ENCODE measurements around the gene MRLN.

Gene MRLN

GRCh38 chr10:59695637-59696036 is 57.6 kb downstream of the MRLN start:
- no peak for DNase-seq (ENCODE audit: low read depth)
- no peak overlapping the region for H3K4me3 ChIP-seq (ENCODE audit: low read depth, low read length)
- no peak for TF ChIP-seq POLR2A (IDR thresholded peaks at IDR 0.05; ENCODE audit: extremely low read depth, insufficient read length)
- TF ChIP-seq CTCF (IDR thresholded peaks at IDR 0.05; ENCODE audit: low read depth, low read length), result no peak
- no peak for TF ChIP-seq MAX (IDR thresholded peaks at IDR 0.05; ENCODE audit: low read depth, low read length)
- TF ChIP-seq MYC (IDR thresholded peaks at IDR 0.05; ENCODE audit: low read depth, low read length), result no peak

- H3K4me3 ChIP-seq (ENCODE audit: low read depth, low read length), result no peak overlapping the region
- DNase-seq (ENCODE audit: low read depth), result no peak
- TF ChIP-seq MYC (IDR thresholded peaks at IDR 0.05; ENCODE audit: low read depth, low read length) (no peak), POLR2A (IDR thresholded peaks at IDR 0.05; ENCODE audit: extremely low read depth, insufficient read length) (no peak), CTCF (IDR thresholded peaks at IDR 0.05; ENCODE audit: low read depth, low read length) (no peak)
Measured at GRCh38 chr10:59694936-59695335, 58.3 kb downstream of the MRLN start.

- TF ChIP-seq MYC (IDR thresholded peaks at IDR 0.05; ENCODE audit: low read depth, low read length) (no peak), CTCF (IDR thresholded peaks at IDR 0.05; ENCODE audit: low read depth, low read length) (no peak), MAX (IDR thresholded peaks at IDR 0.05; ENCODE audit: low read depth, low read length) (no peak)
- H3K4me3 ChIP-seq (ENCODE audit: low read depth, low read length), result no peak overlapping the region
- no peak for DNase-seq (ENCODE audit: low read depth)
Measured at GRCh38 chr10:59692113-59692512, 61.1 kb downstream of the MRLN start.

- DNase-seq (ENCODE audit: low read depth), result peak; percentile 37
- TF ChIP-seq MAX (IDR thresholded peaks at IDR 0.05; ENCODE audit: low read depth, low read length) (no peak), POLR2A (IDR thresholded peaks at IDR 0.05; ENCODE audit: extremely low read depth, insufficient read length) (no peak), MYC (IDR thresholded peaks at IDR 0.05; ENCODE audit: low read depth, low read length) (no peak), CTCF (IDR thresholded peaks at IDR 0.05; ENCODE audit: low read depth, low read length) (no peak)
Measured at GRCh38 chr10:59688921-59689351, 64.3 kb downstream of the MRLN start.

GRCh38 chr10:59687657-59688056 is 65.6 kb downstream of the MRLN start:
- TF ChIP-seq CTCF (IDR thresholded peaks at IDR 0.05; ENCODE audit: low read depth, low read length), result no peak
- no peak for TF ChIP-seq POLR2A (IDR thresholded peaks at IDR 0.05; ENCODE audit: extremely low read depth, insufficient read length)
- no peak for TF ChIP-seq MYC (IDR thresholded peaks at IDR 0.05; ENCODE audit: low read depth, low read length)
- no peak for TF ChIP-seq MAX (IDR thresholded peaks at IDR 0.05; ENCODE audit: low read depth, low read length)

More at GRCh38 chr10:59688921-59689351, 64.3 kb downstream of the MRLN start:
- no peak overlapping the region for H3K4me3 ChIP-seq (ENCODE audit: low read depth, low read length)

More at GRCh38 chr10:59687657-59688056, 65.6 kb downstream of the MRLN start:
- H3K4me3 ChIP-seq (ENCODE audit: low read depth, low read length), result no peak overlapping the region
- no peak for DNase-seq (ENCODE audit: low read depth)

Data from NB4 (cell line).